Measurements from ENCODE around the gene DPYSL5.

- TF ChIP-seq CTCF (conservative IDR thresholded peaks at IDR 0.05; ENCODE audit: low read depth, low read length) (no peak), EZH2 (IDR thresholded peaks at IDR 0.05; ENCODE audit: low read length, unreplicated experiment) (no peak)
Measured at GRCh38 chr2:26845021-26845420, 2.9 kb upstream of the DPYSL5 start.
